GM18907 (cell line): ENCODE data around the gene NOD2.

ENCODE experiments used
- ATAC-seq: cut with Tn5 transposase; IDR thresholded peaks from one replicate; pipeline ENCODE4 v1.9.1; 2021; ENCODE audit warnings: mild to moderate bottlenecking, moderate library complexity; ENCODE audit not compliant: unreplicated experiment

The NOD2 gene

GRCh38 chr16:50712560-50712898 is 19.1 kb downstream of the NOD2 start:
- no peak for ATAC-seq

- no peak for ATAC-seq
Measured at GRCh38 chr16:50712956-50713355, 19.6 kb downstream of the NOD2 start.

GRCh38 chr16:50717091-50717490 is 23.7 kb downstream of the NOD2 start:
- ATAC-seq, result no peak

GRCh38 chr16:50717494-50717893 is 24.1 kb downstream of the NOD2 start:
- no peak for ATAC-seq

GRCh38 chr16:50718061-50718760 is 24.8 kb downstream of the NOD2 start:
- no peak for ATAC-seq

- no peak for ATAC-seq
Measured at GRCh38 chr16:50718761-50719400, 25.5 kb downstream of the NOD2 start.

- ATAC-seq, result no peak
Measured at GRCh38 chr16:50719401-50720337, 26.3 kb downstream of the NOD2 start.

GRCh38 chr16:50721549-50722404 is 28.4 kb downstream of the NOD2 start:
- ATAC-seq, result no peak

- no peak for ATAC-seq
Measured at GRCh38 chr16:50722405-50722737, 29.0 kb downstream of the NOD2 start.

GRCh38 chr16:50722960-50723359 is 29.6 kb downstream of the NOD2 start:
- no peak for ATAC-seq

- no peak for ATAC-seq
Measured at GRCh38 chr16:50724306-50724705, 30.9 kb downstream of the NOD2 start.

GRCh38 chr16:50731130-50731988 is 38.0 kb downstream of the NOD2 start:
- no peak for ATAC-seq

GRCh38 chr16:50731989-50732832 is 38.8 kb downstream of the NOD2 start:
- no peak for ATAC-seq

- ATAC-seq, result no peak
Measured at GRCh38 chr16:50733468-50733867, 40.1 kb downstream of the NOD2 start.

GRCh38 chr16:50735629-50736122 is 42.3 kb downstream of the NOD2 start:
- ATAC-seq, result no peak

GRCh38 chr16:50736448-50736847 is 43.0 kb downstream of the NOD2 start:
- ATAC-seq, result no peak

GRCh38 chr16:50737420-50737959 is 44.1 kb downstream of the NOD2 start:
- ATAC-seq, result no peak

- ATAC-seq, result no peak
Measured at GRCh38 chr16:50739031-50739430, 45.6 kb downstream of the NOD2 start.

GRCh38 chr16:50740736-50741135 is 47.3 kb downstream of the NOD2 start:
- no peak for ATAC-seq
